Endothelial cell of umbilical vein (primary cell): ENCODE results near the gene NAP1L5. TPM values are rescaled to one million over a fixed set of nuclear protein-coding genes. Genes with fewer than 3 reads are reported as not detected.

Experiments used
- BruUV-seq: library from RNA; stranded (reverse); fragments of 400-500 nt; replicated peaks from 2 replicates; lab custom pipeline; 2021; lab: Mats Ljungman, UMichigan
- CTCF ChIA-PET: fragments of 300-600, 350-600 bp; sonication (Branson Sonifier 250); formaldehyde crosslinking; loops from one replicate; lab custom pipeline; 2021; ENCODE audit warnings: antibody characterized with exemption, inconsistent platforms; lab: Charles Lee
- POLR2A ChIA-PET: fragments of 300-600, 350-600 bp; sonication (Branson Sonifier 250); formaldehyde crosslinking; loops from one replicate; lab custom pipeline; 2021; ENCODE audit warnings: antibody characterized with exemption, inconsistent platforms; lab: Charles Lee
- DNase-seq: peaks from one replicate; pipeline ENCODE4 v3.0.0-alpha.2; 2011; ENCODE audit warnings: low read depth, low spot score
- FAIRE-seq: peaks from 2 replicates; lab custom pipeline; 2011; peaks lifted over from hg19 to GRCh38; lab: Jason Lieb, UNC
- H2AFZ ChIP-seq: 2 replicates; pipeline ENCODE4 v1.6.0; 2012; ENCODE audit warnings: low read depth, low read length, control low read depth, inconsistent platforms
- H3K27ac ChIP-seq: 2 replicates; pipeline ENCODE4 v1.5.1; 2011; ENCODE audit warnings: low read depth, mild to moderate bottlenecking, control low read depth, low read length, moderate library complexity; ENCODE audit not compliant: insufficient read depth
- H3K27me3 ChIP-seq, 2 experiments: 2 replicates each; pipeline versions ENCODE4 v1.6.0 to v1.6.1; 2011; ENCODE audit warnings: low read length in 2 of 2, mixed read lengths in 1 of 2; ENCODE audit not compliant: control insufficient read depth in 2 of 2, insufficient read depth in 2 of 2
- H3K36me3 ChIP-seq, 2 experiments: 2 replicates in 1 of 2; 3 replicates in 1 of 2; pipeline ENCODE4 v1.5.1; 2011; ENCODE audit warnings: low read length in 2 of 2, mild to moderate bottlenecking in 1 of 2, moderate library complexity in 1 of 2; ENCODE audit not compliant: control insufficient read depth in 2 of 2, insufficient read depth in 2 of 2; ENCODE audit errors: extremely low read depth in 1 of 2
- H3K4me1 ChIP-seq: 3 replicates; pipeline ENCODE4 v1.5.1; 2011; ENCODE audit warnings: mild to moderate bottlenecking, low read length; ENCODE audit not compliant: control insufficient read depth, insufficient read depth; ENCODE audit errors: extremely low read depth
- H3K4me2 ChIP-seq: 2 replicates; pipeline ENCODE4 v1.6.1; 2011; ENCODE audit warnings: low read length, control low read depth, mixed read lengths; ENCODE audit not compliant: insufficient read depth
- H3K4me3 ChIP-seq, 3 experiments: fragments of 200-600 bp in 1 of 3; sonication (generic), shearing (Covaris generic) in 1 of 3; replicated peaks in 1 of 3; 2 replicates each; pipeline ENCODE4 v1.5.1; 2011 to 2016; ENCODE audit warnings: control low read depth in 3 of 3, low read length in 3 of 3, mild to moderate bottlenecking in 2 of 3, inconsistent platforms in 1 of 3, low read depth in 1 of 3, moderate library complexity in 1 of 3; ENCODE audit not compliant: insufficient read depth in 1 of 3
- H3K79me2 ChIP-seq: 2 replicates; pipeline ENCODE4 v1.6.0; 2012; ENCODE audit warnings: low read length, inconsistent platforms; ENCODE audit not compliant: control insufficient read depth, insufficient read depth
- H3K9ac ChIP-seq: replicated peaks from 2 replicates; pipeline ENCODE3; 2011; ENCODE audit warnings: low read length, control low read depth; ENCODE audit not compliant: insufficient read depth; ENCODE audit errors: extremely low read depth
- H3K9me1 ChIP-seq: replicated peaks from 3 replicates; pipeline ENCODE4 v1.6.0; 2011; ENCODE audit warnings: mild to moderate bottlenecking, low read length; ENCODE audit not compliant: control insufficient read depth, insufficient read depth; ENCODE audit errors: extremely low read depth
- H3K9me3 ChIP-seq: replicated peaks from 2 replicates; pipeline ENCODE4 v1.5.1; 2012; ENCODE audit warnings: low read length, inconsistent platforms; ENCODE audit not compliant: control insufficient read depth, insufficient read depth
- H4K20me1 ChIP-seq: replicated peaks from 2 replicates; pipeline ENCODE3; 2011; ENCODE audit warnings: mild to moderate bottlenecking, low read length; ENCODE audit not compliant: control insufficient read depth, insufficient read depth; ENCODE audit errors: extremely low read depth
- EZH2 ChIP-seq: IDR thresholded peaks from 2 replicates; pipeline ENCODE4 v1.6.1; 2012; ENCODE audit warnings: borderline replicate concordance, low read depth, mild to moderate bottlenecking, moderate library complexity, low read length, inconsistent platforms; ENCODE audit not compliant: severe bottlenecking
- FOS ChIP-seq: IDR thresholded peaks from 2 replicates; pipeline ENCODE4 v1.6.1; 2011; ENCODE audit warnings: mild to moderate bottlenecking, low read length, moderate library complexity, borderline replicate concordance; ENCODE audit not compliant: insufficient read depth
- GATA2 ChIP-seq: IDR thresholded peaks from 2 replicates; pipeline ENCODE4 v1.7.0; 2011; ENCODE audit warnings: low read depth, mild to moderate bottlenecking, moderate library complexity, mixed read lengths, low read length; ENCODE audit not compliant: insufficient read length, insufficient read depth
- JUN ChIP-seq: IDR thresholded peaks from 2 replicates; pipeline ENCODE4 v1.6.1; 2011; ENCODE audit warnings: borderline replicate concordance, low read depth; ENCODE audit not compliant: insufficient read length, insufficient read depth
- MYC ChIP-seq: IDR thresholded peaks from one replicate; pipeline ENCODE4 v1.6.1; 2011; ENCODE audit warnings: mild to moderate bottlenecking, low read depth, low read length
- POLR2AphosphoS5 ChIP-seq: IDR thresholded peaks from 2 replicates; pipeline ENCODE4 v1.6.1; 2012; ENCODE audit warnings: low read depth, mild to moderate bottlenecking, control low read depth, low read length, moderate library complexity; ENCODE audit not compliant: insufficient read depth
- dilution Hi-C: fragments of 300-500 bp; cut with MboI; formaldehyde crosslinking; loops from one replicate; pipeline ENCODE4 v1.15.0; 2019; ENCODE audit warnings: low sequenced_read_pairs; ENCODE audit not compliant: extremely low pct_ligation_motif_present
- intact Hi-C: fragments of 100-400 bp; cut with micrococcal nuclease; formaldehyde crosslinking; loops from one replicate; pipeline ENCODE4 v1.10.0; 2022
- polyA plus RNA-seq, 4 experiments: library from polyadenylated mRNA; depleted of rRNA in 3 of 4; stranded (reverse) in 3 of 4; unstranded in 1 of 4; fragments of >200 nt; gene quantifications; 2 replicates each; pipeline versions ENCODE4 v1.2.1 to v1.2.3, GENCODE V29; 2011 to 2012; ENCODE audit warnings: missing spikeins in 1 of 4
- total RNA-seq: library from RNA; stranded (reverse); gene quantifications from 2 replicates; pipeline ENCODE4 v1.2.3, GENCODE V29; 2021
- TF ChIP-seq, protein P1 (sequence below), 2 donors: IDR thresholded peaks; 1 replicate in 1 of 2; 2 replicates in 1 of 2; pipeline ENCODE4 v1.5.1; 2011; ENCODE audit warnings: low read length in 2 of 2, mild to moderate bottlenecking in 2 of 2, moderate library complexity in 2 of 2, control low read depth in 1 of 2, inconsistent platforms in 1 of 2, low read depth in 1 of 2; ENCODE audit not compliant: insufficient read depth in 1 of 2; ENCODE audit errors: extremely low read depth in 1 of 2
- TF ChIP-seq, protein P2 (sequence below): IDR thresholded peaks from 2 replicates; pipeline ENCODE4 v1.6.1; 2011; ENCODE audit not compliant: insufficient read depth, insufficient read length

The NAP1L5 gene
- total and polyA plus RNA-seq, 2 donors (not counting 3 experiments of a cell fraction or from before 2014, with no cell fraction given) = 3.4 to 6.1 TPM

DNA sequence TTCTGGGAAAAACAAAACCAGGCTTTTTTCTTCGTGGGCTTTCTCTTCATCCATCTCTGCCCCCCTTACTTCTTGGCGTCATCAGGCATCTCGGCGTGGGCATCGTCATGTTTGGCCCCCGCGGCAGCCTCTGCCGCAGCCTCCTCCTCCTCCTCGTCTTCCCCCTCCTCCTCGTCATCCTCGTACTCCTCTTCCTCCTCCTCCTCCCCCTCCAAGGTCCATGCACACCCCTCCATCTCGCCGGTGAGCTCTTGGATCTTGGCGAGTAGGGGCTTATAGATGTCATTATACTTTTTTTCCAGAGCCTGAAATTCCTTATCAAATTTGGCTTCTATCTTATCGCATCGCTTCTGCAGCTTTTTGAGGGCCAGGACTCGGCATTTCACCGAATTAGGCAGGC is 488 bp downstream of the NAP1L5 start:
- Histone ChIP-seq H3K4me2 (peak overlapping the region; percentile 76), H3K27me3 (no peaks in the 10 kb centered on the region), H3K4me3 (peak overlapping the region; percentile 71 to 93 (median 84)), H3K9ac (peak overlapping the region; percentile 73), H3K9me1 (no peaks in the 10 kb centered on the region), H3K36me3 (no peaks in the 10 kb centered on the region), H4K20me1 (no peaks in the 10 kb centered on the region), H3K9me3 (no peaks in the 10 kb centered on the region), H3K79me2 (no peaks in the 10 kb centered on the region), H2AFZ (peak overlapping the region; percentile 82), H3K27ac (peak overlapping the region; percentile 52), H3K4me1 (peaks cover 4% of the 10 kb centered on the region)
- ChIA-PET CTCF (interaction anchor here (0.8 to 1.1 kb wide), 3 partner anchors 38 to 158 kb away, joined by 3 to 5 read pairs (median 3); no protein-coding TSS in a partner anchor), POLR2A (no interaction called here)
- BruUV-seq = no TSS peak
- DNase-seq (peak; percentile 31), FAIRE-seq (no peak)
- intact Hi-C loops (no loop called here), dilution Hi-C loops (no loop called here)
- no peak for TF ChIP-seq EZH2
- TF ChIP-seq FOS = no peak
- no peak for TF ChIP-seq MYC
- no peak for TF ChIP-seq POLR2AphosphoS5
- TF ChIP-seq, protein P1, sequence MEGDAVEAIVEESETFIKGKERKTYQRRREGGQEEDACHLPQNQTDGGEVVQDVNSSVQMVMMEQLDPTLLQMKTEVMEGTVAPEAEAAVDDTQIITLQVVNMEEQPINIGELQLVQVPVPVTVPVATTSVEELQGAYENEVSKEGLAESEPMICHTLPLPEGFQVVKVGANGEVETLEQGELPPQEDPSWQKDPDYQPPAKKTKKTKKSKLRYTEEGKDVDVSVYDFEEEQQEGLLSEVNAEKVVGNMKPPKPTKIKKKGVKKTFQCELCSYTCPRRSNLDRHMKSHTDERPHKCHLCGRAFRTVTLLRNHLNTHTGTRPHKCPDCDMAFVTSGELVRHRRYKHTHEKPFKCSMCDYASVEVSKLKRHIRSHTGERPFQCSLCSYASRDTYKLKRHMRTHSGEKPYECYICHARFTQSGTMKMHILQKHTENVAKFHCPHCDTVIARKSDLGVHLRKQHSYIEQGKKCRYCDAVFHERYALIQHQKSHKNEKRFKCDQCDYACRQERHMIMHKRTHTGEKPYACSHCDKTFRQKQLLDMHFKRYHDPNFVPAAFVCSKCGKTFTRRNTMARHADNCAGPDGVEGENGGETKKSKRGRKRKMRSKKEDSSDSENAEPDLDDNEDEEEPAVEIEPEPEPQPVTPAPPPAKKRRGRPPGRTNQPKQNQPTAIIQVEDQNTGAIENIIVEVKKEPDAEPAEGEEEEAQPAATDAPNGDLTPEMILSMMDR (IDR thresholded peaks at IDR 0.05; ENCODE audit: extremely low read depth in 1 of 2, insufficient read depth in 1 of 2, low read depth in 1 of 2, low read length in 2 of 2) = no peak
- TF ChIP-seq, protein P2, sequence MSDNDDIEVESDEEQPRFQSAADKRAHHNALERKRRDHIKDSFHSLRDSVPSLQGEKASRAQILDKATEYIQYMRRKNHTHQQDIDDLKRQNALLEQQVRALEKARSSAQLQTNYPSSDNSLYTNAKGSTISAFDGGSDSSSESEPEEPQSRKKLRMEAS = no peak
- no peak for TF ChIP-seq GATA2
- TF ChIP-seq JUN = no peak
